ENCODE measurements around the gene PGAM2.
"Not testable (repeated sequence)": the region's sequence is repeated elsewhere in the genome, so short reads cannot be mapped to it uniquely, and the experiment has no call there.

The PGAM2 gene

DNA sequence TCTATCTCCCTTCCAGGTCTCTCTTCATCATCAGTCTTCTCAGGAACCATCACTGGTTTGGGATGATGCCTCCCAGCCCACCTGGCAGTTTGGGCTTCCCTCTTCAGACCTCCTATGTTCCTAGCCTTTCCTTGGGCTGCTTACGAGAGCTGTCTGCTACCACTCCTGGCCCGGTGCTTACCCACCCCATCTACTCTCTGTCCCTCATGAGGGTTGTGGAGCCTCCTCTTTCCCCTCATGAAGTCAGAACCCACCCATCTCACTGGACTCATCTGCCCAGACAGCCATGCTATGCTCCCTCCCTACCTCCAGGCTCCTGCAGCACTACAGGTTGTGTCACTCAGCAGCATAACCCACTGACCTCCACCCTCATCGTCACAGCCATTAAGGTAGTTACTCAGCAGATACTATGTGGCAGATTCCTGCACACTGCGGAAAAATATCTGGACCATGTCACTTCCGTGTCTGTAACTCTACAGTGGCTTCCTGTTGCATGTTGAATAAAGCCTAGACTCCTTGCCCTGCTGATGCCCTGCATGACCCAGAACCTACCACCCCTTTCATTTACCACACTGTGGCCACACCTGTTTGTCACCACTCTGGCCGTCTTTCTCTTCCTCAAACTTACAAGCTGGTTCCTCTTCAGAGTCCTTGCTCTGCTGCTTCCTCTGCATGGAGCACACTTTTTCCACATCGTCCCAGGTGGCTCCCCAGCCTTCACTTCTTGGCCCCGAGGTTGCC lies 18.9 kb downstream of the PGAM2 start:
- peak; percentile 70 for DNase-seq

DNA sequence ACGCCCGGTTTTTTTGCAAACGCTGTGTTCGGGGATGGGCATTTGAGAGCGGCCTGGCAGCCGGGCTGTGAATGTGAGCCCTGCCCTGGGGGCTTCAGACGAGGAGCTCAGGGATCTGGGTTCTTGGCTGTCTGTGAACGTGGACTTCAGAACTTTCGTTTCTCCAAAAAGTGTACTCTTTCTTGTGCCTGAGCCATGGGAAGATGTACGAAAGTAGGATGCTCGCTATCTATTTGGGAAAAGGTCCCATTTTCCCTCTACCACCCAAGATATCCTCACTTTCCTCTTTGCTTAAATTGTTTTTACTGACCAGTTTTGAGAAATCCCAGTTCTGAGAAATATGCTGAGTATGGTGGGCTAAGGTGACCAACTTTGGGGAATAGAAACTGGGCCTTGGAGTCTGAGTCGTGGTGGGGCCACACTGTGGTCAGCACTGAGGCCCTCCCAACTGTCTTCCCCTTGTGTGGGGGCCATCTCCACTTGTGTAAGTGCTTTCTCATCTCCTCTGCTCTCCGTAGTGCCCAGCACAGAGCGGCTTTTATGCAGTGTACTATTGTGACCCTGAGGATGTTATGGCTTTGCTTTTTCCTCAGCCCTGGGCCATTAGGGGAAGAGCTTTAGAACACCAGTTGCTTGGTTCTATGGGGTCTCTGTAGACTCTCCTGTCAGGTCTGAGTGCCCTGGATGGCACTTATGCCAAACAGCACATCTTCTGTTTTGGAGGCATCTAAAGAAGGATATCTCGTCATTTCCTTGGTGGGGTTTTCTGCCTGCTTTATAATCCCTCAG lies 19.9 kb downstream of the PGAM2 start:
- DNase-seq: no peak

DNA sequence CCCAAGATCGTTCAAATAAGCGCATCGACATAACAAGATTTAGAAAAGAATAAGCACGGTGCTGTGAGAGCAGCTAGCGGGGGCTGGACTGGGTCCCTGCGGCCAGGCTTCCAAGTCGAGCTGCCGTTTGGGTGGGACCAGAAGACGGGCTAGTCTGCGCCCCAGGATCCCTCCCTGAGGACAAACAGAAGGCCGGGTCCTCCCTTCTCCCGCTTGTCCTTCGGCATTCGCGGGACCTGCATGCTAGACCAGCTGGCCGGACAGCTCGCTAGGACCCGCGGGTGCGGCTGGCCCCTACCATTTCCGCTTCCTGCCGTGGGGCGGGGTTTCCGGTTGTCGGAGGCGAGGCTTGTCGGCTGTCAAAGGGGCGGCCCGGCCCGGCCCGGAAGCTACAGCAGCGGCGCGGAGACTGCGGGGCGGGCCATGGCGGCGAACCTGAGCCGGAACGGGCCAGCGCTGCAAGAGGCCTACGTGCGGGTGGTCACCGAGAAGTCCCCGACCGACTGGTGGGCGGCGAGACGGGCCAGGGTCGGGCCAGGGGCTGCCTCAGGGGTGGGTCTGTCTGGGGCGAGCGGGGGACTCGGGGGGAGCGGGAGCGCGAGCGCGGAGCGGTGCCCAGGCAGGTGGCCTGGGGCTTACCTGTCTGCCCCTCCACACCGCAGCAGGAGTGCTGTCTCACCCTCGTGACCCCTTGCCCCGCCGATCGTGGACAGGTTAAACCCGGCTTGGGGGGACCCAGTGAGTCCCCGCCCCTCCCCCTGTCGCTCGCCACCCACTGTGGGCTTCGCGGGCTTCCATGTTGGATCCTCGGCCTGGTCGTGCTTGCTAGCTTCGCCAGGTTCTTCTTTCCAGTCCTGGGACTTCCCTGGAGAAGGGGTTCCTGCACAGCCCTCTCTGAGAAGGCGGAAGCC lies 20.8 kb downstream of the PGAM2 start, which contains the start of gene DBNL:
TSS of gene DBNL (plus strand) at position 388 of the 911 bp plus-strand sequence. CDS start at position 424, 36 bp downstream.
- DNase-seq: peak; percentile 95

DNA sequence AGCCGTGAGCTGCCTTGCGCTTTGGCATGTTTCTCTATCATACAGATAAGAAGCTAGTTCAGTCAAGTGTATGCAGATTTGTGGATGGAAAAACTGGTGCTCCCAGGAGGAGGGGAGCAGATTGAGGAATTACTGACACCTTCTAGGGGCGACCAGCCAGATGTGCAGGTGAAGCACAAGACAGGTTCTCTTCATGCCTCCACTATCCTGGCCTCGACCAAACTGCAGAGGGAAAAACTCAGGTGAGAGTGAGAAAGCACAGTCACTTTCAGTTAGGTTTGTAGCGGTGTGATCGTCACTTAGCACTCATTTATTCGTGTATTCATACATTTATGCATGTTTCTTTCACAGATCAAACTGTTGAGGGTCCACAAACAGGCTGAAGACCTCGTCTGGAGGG lies 21.5 kb downstream of the PGAM2 start:
- DNase-seq: no peak

DNA sequence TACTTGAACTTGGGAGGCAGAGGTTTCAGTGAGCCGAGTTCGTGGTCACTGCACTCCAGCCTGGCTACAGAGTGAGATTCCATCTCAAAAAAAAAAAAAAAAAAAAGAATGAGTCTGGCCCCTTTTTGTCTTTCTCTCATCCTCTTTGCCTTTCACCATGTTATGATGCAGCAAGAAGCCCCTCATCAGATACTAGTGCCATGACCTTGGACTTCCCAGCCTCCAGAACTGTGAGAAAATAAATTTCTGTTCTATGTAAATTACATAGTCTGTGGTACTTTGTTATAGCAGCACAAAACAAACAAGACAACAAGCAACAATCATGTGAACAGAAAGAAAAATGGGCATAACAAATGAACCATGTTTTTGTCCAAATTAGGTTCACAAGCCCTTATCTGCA lies 23.1 kb downstream of the PGAM2 start:
- no peak for DNase-seq

DNA sequence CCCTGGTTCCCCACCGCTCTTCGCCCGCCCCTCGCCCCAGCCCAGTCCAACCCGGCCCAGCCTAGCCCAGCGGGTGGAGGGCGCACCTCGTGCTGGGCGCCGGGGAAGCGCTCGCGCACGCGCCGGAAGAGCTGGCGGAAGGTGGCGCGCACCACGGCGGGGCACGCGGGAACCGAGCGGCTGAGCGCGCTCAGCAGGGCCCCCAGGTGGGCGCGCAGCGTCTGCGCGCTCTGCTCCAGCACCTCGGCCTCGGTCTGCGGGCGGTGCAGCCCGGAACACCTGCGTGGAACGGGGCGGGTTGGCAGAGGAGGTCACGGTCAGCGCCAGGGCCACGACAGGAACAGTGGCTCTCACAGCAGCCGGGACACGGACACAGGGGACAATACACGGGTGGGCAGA lies 24.9 kb downstream of the PGAM2 start:
- peak; percentile 75 for DNase-seq

DNA sequence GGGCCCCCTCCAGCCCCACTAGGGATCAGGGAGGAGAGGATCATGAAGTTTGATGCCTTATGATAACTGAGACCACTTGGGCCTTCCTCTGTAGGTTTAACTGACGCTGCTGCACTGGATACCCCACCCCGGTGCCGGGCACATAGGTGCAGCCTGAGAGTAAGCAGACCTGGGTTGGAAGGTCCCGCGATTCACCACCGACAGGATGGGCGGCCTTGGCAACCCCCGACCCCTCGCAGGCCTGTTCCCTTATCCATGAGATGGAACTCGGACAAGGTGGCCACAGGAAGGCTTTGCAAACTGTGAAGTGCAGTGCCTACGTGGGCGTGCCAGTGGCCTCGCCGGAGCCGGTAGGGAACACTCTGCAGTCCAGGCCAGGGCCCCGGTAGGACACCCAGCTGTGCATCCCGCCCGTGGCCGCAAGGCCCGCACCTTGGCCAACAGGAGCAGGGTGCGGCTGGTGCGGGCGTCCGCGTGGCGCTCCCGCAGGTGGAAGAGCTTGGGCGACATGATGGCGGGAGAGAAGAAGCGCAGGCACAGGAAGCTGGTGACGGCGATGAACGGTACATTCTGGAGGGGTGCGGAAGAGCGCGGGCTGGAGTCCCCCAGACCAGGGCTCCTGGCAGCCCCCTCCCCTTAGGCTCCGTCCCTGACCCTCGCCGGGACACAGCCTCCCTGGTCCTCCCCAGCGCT lies 25.4 kb downstream of the PGAM2 start:
- DNase-seq: not testable (repeated sequence)

DNA sequence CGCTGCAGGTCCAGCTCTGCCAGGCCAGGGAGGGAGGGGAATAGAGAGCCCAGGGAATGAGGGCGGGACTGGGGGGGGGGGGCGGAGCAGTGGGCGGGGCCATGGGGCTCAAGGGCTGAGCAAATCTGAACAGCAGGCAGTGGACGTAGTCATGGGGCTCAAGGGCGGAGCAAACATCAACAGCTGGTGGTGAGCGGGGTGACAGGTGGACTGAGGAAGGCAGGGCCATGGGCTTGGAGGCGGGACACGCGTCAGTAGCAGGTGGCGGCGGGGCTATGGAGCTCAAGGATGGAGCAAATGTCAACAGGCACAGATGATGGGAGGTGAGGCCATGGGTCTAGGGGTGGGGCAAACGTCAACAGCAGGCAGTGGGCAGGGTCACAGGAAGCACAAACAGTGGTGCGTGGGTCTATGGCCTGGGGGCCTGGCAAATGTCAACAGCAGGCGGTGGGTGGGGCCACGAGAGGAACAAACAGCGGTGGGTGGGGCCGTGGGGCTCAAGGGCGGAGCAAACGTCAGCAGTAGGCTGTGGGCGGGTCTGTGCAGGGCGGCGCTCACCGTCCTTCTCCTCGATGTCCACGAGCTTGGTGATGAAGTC lies 26.3 kb downstream of the PGAM2 start:
- DNase-seq: peak; percentile 89

DNA sequence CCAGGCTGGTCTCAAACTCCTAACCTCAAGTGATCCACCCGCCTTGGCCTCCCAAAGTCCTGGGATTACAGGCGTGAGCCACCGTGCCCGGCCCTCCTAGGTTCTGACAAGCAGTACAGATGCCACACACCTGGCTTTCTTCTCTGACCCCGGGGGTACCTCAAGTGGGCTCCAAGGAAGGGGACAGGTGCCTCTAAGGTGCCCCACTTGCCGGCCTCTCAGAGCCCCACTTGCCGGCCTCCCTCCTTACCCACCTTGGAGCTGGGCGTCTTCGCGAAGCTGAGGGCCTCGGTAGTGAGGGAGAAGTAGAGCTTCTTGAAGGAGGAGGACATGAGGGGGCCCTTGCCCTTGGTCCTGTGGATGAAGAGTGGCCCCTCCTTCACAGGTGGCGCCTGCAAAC lies 26.8 kb downstream of the PGAM2 start:
- DNase-seq: not testable (repeated sequence)

DNA sequence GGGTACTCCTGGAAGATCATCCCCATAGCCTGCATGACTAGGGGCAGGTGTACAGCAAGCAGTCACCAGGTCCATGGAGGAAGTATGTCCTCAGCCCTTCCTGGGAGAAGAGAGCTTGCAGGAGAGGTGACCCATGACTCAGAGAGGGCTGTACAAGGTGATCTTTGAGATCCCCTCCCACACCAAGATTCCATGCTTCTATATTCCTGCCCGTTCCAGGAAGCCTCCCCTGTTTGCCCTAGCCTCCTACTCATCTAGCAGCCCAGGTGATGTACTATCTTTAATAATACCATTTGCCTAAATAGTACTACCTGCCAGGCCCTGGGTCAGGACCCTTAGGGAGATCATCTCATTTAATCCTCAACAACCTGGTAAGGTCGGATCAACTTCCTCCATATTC lies 27.4 kb downstream of the PGAM2 start:
- not testable (repeated sequence) for DNase-seq

DNA sequence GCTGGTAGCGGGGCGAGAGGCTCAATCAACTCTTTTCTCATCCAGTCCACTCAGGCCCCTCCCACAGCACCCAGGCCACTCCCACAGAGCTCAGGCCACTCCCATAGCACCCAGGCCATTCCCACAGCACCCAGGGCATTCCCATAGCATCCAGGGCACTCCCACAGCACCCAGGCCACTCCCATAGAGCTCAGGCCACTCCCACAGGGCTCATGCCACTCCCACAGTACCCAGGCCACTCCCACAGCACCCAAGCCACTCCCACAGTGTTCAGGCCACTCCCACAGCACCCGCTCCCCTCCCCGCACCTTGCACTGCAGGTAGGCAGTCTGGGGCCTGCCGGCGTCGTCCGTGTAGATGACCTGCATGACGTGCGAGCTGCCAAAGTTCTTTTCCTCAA lies 29.0 kb downstream of the PGAM2 start:
- peak; percentile 47 for DNase-seq

DNA sequence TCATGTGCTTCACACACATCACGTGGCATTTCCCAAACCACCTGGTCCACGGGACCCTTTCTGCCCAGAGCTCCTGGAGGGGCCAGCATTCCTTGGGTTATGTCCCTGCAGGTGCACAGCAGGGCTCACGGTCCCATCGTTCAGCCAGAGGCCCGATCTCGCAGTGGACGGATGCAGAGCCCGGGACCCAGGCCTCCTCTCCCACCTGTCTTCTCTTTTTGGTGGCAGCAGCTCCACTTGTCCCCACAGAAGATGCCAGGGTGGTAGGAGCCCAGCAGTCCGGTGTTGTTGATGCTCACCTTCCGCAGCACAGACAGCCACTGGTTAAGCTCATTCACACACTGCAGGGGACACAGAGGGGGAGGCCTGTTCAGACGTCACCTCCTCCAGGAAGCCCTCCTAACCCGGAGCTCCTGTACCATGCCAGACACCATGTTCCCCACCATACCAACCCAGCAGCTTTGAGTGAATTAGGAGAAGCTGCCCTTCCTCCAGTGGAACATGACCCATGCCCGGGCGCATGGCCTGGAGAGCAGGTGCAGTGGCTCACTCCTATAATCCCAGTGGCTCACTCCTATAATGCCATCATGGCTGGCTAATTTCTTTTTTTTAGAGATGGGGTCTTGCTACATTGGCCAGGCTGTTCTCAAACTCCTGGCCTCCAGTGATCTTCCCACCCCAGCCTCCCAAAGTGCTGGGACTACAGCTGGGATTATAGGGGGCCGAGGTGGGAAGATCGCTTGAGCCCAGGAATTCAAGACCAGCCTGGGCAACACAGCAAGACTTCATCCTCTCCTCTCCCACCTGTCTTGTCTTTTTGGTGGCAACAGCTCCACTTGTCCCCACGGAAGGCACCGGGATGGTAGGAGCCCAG lies 31.2 kb downstream of the PGAM2 start:
- not testable (repeated sequence) for DNase-seq

DNA sequence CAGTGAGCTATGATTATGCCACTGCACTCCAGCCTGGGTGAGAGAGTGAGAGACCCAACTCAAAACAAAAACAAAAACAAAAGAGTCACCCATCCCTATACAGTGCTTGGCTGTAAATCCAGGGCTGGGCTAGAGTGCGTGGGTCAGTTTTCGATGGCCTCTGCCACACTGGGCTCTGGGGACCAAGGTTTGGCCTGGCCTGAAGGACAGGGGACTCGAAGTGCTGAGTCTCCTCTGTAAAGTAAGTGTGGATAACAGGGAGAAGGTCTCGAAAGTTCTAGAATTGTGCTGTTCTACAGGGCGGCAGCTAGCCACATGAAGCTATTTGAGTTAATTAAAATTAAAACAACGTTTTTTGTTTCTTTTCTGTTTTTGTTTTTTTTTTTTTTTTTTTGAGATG lies 33.3 kb downstream of the PGAM2 start:
- DNase-seq: not testable (repeated sequence)

DNA sequence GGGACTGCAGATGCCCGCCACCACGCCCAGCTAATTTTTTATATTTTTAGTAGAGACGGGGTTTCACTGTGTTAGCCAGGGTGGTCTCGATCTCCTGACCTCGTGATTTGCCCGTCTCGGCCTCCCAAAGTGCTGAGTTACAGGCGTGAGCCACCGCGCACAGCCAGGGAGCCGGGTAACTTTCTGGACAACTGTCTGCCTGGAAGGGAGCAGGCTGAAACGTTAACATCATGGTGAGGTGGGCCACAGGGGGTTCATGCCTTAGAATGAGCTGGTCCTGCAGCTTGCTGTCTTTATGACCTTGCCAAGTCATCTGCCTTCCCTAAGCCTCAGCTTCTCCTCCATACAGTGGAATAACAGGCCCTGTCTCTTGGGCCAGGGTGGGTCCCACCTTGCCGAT lies 34.0 kb downstream of the PGAM2 start:
- DNase-seq: not testable (repeated sequence)

DNA sequence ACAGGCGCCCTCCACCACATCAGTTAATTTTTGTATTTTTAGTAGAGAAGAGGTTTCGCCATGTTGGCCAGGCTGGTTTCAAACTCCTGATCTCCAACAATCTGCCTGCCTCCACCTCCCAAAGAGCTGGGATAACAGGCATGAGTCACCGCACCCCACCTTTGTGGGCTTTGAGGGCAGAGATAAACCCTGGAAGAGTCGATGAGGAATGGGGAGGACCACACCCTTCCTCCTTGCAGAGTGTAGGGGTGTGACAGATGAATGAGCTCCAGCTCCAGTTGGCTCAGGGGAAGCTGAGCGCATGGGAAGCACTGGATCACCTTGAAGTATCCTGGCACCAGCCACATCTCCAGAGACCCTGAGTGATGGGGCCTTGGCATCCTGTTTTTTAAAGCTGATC lies 35.3 kb downstream of the PGAM2 start:
- DNase-seq: not testable (repeated sequence)

DNA sequence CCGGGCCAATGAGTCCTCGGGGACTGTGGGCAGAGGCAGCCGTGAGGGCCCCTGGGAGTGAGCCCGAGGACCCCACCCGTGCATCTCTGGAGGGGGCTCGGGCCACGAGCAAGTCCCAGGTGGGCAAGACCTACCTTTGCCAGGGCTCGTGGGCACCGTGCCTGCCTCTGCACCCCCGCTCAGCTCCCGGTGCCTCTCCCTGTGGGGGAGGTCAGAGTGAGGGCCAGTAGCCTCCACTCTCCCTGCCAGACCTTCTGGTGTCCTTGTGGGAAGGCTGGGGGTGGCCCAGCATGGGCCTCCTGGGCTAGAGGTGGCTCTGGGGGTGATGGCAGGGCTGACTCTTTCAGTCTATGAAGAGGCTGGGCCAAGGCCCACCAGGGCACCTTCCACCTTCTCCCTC lies 35.9 kb downstream of the PGAM2 start:
- DNase-seq: not testable (repeated sequence)

DNA sequence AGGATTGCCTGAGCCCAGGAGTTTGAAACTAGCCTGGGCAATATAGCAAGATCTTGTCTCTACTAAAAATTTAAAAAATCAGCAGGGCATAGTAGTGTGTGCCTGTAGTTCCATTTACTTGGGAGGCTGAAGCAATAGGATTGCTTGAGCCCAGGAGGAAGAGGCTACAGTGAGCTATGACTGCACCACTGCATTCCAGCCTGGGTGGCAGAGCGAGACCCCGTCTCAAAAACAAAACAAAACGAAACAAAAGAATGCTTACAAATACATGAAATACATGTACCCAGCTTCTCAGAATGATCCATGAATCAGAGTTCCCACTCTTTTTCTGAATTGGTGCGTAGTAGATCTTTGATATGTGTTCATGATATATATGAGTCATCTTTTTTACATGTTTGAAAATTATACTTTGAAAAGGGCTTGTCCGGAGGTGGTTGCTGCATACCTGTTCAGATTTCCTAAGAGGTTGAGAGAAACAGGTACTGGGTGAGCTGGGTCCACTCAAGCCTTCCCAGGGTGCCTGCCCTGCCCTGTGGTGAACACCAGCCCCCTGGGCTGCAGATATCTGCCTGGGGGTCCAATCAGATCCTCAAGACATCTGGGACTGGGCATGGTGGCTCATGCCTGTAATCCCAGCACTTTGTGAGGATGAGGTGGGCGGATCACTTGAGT lies 42.4 kb downstream of the PGAM2 start:
- not testable (repeated sequence) for DNase-seq

DNA sequence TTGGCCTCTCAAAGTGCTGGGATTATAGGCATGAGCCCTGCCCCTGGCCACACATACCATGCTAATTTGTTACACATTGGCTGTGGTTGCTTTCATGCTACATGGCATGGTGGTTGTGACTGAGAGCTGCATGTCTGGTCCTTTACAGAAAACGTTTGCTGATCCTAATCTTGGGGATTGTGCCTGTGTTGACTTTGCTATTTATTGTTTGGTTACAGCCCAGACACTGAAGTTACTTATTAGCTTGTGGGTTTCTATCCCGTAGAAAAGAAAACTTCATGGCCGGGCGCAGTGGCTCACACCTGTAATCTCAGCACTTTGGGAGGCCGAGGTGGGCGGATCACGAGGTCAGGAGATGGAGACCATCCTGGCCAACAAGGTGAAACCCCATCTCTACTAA lies 43.3 kb downstream of the PGAM2 start:
- DNase-seq: not testable (repeated sequence)

DNA sequence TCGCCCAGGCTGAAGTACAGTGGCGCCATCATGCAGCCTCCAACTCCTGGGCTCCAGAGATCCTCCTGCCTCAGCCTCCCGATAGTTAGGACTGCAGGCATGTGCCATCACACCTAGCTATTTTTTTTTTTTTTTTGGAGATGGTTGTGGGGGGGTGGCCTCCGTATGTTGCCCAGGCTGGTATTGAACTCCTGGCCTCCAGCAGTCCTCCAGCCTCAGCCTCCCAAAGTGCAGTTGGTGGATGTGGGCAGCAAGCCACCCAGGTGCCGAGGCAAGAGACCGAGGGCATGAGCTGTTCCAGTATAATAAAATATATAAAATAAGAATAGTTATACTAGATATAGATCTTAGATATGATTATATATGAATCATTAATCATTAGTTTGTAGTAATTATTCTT lies 45.5 kb downstream of the PGAM2 start:
- not testable (repeated sequence) for DNase-seq
